ENCODE results near the gene RETSAT.
"Not testable (repeated sequence)": the region's sequence is repeated elsewhere in the genome, so short reads cannot be mapped to it uniquely, and the experiment has no call there.

RETSAT gene

GRCh38 chr2:85378257-85378656 lies 23.9 kb upstream of the RETSAT start:
- DNase-seq (ENCODE audit: low read depth), result no peak

- no peak for DNase-seq (ENCODE audit: low read depth)
Observed at GRCh38 chr2:85377083-85377482, 22.8 kb upstream of the RETSAT start.

GRCh38 chr2:85376291-85377065 lies 22.1 kb upstream of the RETSAT start:
- DNase-seq (ENCODE audit: low read depth), result no peak

GRCh38 chr2:85371045-85371444 lies 16.7 kb upstream of the RETSAT start:
- DNase-seq (ENCODE audit: low read depth), result no peak

- DNase-seq (ENCODE audit: low read depth), result no peak
Observed at GRCh38 chr2:85369500-85369899, 15.2 kb upstream of the RETSAT start.

GRCh38 chr2:85368921-85369320 lies 14.6 kb upstream of the RETSAT start:
- DNase-seq (ENCODE audit: low read depth), result no peak

GRCh38 chr2:85367180-85367579 lies 12.9 kb upstream of the RETSAT start:
- DNase-seq (ENCODE audit: low read depth), result no peak

- DNase-seq (ENCODE audit: low read depth), result not testable (repeated sequence)
Observed at GRCh38 chr2:85362653-85363387, 8.5 kb upstream of the RETSAT start.

GRCh38 chr2:85357736-85358135 lies 3.4 kb upstream of the RETSAT start:
- DNase-seq (ENCODE audit: low read depth), result no peak

- DNase-seq (ENCODE audit: low read depth), result no peak
Observed at GRCh38 chr2:85356186-85356585, 1.9 kb upstream of the RETSAT start.

GRCh38 chr2:85355521-85355920 lies 1.2 kb upstream of the RETSAT start:
- DNase-seq (ENCODE audit: low read depth), result no peak

GRCh38 chr2:85355073-85355410 lies 714 bp upstream of the RETSAT start:
- DNase-seq (ENCODE audit: low read depth), result peak; percentile 12

GRCh38 chr2:85353876-85354285 lies 447 bp downstream of the RETSAT start:
- DNase-seq (ENCODE audit: low read depth), result peak; percentile 26

GRCh38 chr2:85347599-85347998 lies 6.7 kb downstream of the RETSAT start:
- DNase-seq (ENCODE audit: low read depth), result no peak

- no peak for DNase-seq (ENCODE audit: low read depth)
Observed at GRCh38 chr2:85344356-85344954, 9.9 kb downstream of the RETSAT start.

- DNase-seq (ENCODE audit: low read depth), result not testable (repeated sequence)
Observed at GRCh38 chr2:85343207-85343895, 11.0 kb downstream of the RETSAT start.

GRCh38 chr2:85342156-85342555 lies 12.2 kb downstream of the RETSAT start:
- DNase-seq (ENCODE audit: low read depth), result no peak

- DNase-seq (ENCODE audit: low read depth), result no peak
Observed at GRCh38 chr2:85341269-85342029, 12.9 kb downstream of the RETSAT start.

- DNase-seq (ENCODE audit: low read depth), result no peak
Observed at GRCh38 chr2:85340034-85340892, 14.1 kb downstream of the RETSAT start.

- no peak for DNase-seq (ENCODE audit: low read depth)
Observed at GRCh38 chr2:85334928-85335327, 19.4 kb downstream of the RETSAT start.

GRCh38 chr2:85333877-85334276 lies 20.5 kb downstream of the RETSAT start:
- not testable (repeated sequence) for DNase-seq (ENCODE audit: low read depth)
